Fibroblast of lung (primary cell): ENCODE results near the gene ANKRD65. TPM values are rescaled to one million over a fixed set of nuclear protein-coding genes. Genes with fewer than 3 reads are reported as not detected.
"Not testable (repeated sequence)": the region's sequence is repeated elsewhere in the genome, so short reads cannot be mapped to it uniquely, and the experiment has no call there.

ENCODE experiments used
- DNase-seq, 2 donors: peaks; one replicate each; pipeline versions ENCODE4 v3.0.0 to v3.0.0-alpha.2; 2010; ENCODE audit warnings: low read depth in 2 of 2
- H2AFZ ChIP-seq: 2 replicates; pipeline ENCODE4 v1.5.1; 2012; ENCODE audit warnings: low read length, control low read depth, inconsistent platforms
- H3K27ac ChIP-seq: 2 replicates; pipeline ENCODE4 v1.5.1; 2011; ENCODE audit warnings: low read length, control low read depth; ENCODE audit not compliant: insufficient read depth
- H3K27me3 ChIP-seq: 2 replicates; pipeline ENCODE4 v1.5.1; 2011; ENCODE audit warnings: mild to moderate bottlenecking, low read length; ENCODE audit not compliant: control insufficient read depth, insufficient read depth
- H3K36me3 ChIP-seq: 2 replicates; pipeline ENCODE4 v1.5.1; 2011; ENCODE audit warnings: low read length; ENCODE audit not compliant: control insufficient read depth, insufficient read depth
- H3K4me1 ChIP-seq: 2 replicates; pipeline ENCODE4 v1.5.1; 2011; ENCODE audit warnings: low read length; ENCODE audit not compliant: control insufficient read depth, insufficient read depth; ENCODE audit errors: extremely low read depth
- H3K4me2 ChIP-seq: 2 replicates; pipeline ENCODE4 v1.5.1; 2011; ENCODE audit warnings: low read length, control low read depth; ENCODE audit not compliant: insufficient read depth; ENCODE audit errors: extremely low read depth
- H3K4me3 ChIP-seq, 4 experiments: fragments of 200-600 bp in 1 of 4; sonication (generic) in 1 of 4; replicated peaks in 1 of 4; 2 replicates each; pipeline ENCODE4 v1.5.1; 2011 to 2016; ENCODE audit warnings: low read length in 4 of 4, low read depth in 3 of 4, mild to moderate bottlenecking in 3 of 4, control low read depth in 2 of 4, inconsistent platforms in 1 of 4, mixed read lengths in 1 of 4; ENCODE audit not compliant: insufficient read depth in 1 of 4; ENCODE audit errors: control extremely low read depth in 1 of 4
- H3K79me2 ChIP-seq: 2 replicates; pipeline ENCODE4 v1.5.1; 2012; ENCODE audit warnings: mild to moderate bottlenecking, low read length, inconsistent platforms; ENCODE audit not compliant: control insufficient read depth, insufficient read depth
- H3K9ac ChIP-seq: 2 replicates; pipeline ENCODE4 v1.5.1; 2011; ENCODE audit warnings: mild to moderate bottlenecking, low read length, control low read depth; ENCODE audit not compliant: insufficient read depth
- H3K9me3 ChIP-seq: 2 replicates; pipeline ENCODE4 v1.5.1; 2012; ENCODE audit warnings: low read depth, low read length; ENCODE audit not compliant: control insufficient read depth, insufficient read depth
- H4K20me1 ChIP-seq: 2 replicates; pipeline ENCODE4 v1.5.1; 2011; ENCODE audit warnings: low read length; ENCODE audit not compliant: control insufficient read depth, insufficient read depth; ENCODE audit errors: extremely low read depth
- CTCF ChIP-seq, 2 donors: IDR thresholded peaks in 1 of 2; conservative IDR thresholded peaks in 1 of 2; 1 replicate in 1 of 2; 2 replicates in 1 of 2; pipeline ENCODE4 v1.5.1; 2011 to 2012; ENCODE audit warnings: low read length in 2 of 2, control low read depth in 1 of 2, inconsistent platforms in 1 of 2, low read depth in 1 of 2, mild to moderate bottlenecking in 1 of 2
- EZH2 ChIP-seq: IDR thresholded peaks from 2 replicates; pipeline ENCODE4 v1.5.1; 2012; ENCODE audit warnings: low read length, control low read depth, mild to moderate bottlenecking; ENCODE audit errors: missing control alignments
- polyA plus RNA-seq, 2 donors: library from polyadenylated mRNA; depleted of rRNA in 1 of 2; stranded (reverse) in 1 of 2; unstranded in 1 of 2; fragments of >200 nt; gene quantifications; 2 replicates each; pipeline ENCODE4 v1.2.1, GENCODE V29; 2011 to 2012; ENCODE audit warnings: missing spikeins in 1 of 2
- total RNA-seq: library from RNA; depleted of rRNA; stranded (reverse); fragments of >200 nt; gene quantifications from 2 replicates; pipeline ENCODE4 v1.2.1, GENCODE V29; 2014

ANKRD65 gene
- total and polyA plus RNA-seq, 2 donors (not counting 1 experiment from before 2014, with no cell fraction given): 0.84 to 2.0 TPM

GRCh38 chr1:1385931-1386330 lies 35.1 kb downstream of the ANKRD65 start:
- Histone ChIP-seq H3K4me1 (no peaks in the 10 kb centered on the region), H3K27me3 (no peaks in the 10 kb centered on the region), H3K9me3 (no peaks in the 10 kb centered on the region), H2AFZ (no peak overlapping the region), H3K4me3 (no peak overlapping the region), H3K4me2 (no peak overlapping the region), H3K36me3 (peaks cover 22% of the 10 kb centered on the region), H4K20me1 (no peaks in the 10 kb centered on the region), H3K27ac (no peak overlapping the region), H3K79me2 (peaks cover 1% of the 10 kb centered on the region), H3K9ac (no peak overlapping the region)
- no peak for DNase-seq
- TF ChIP-seq EZH2 (no peak), CTCF (conservative IDR thresholded peaks at IDR 0.05 in 1 of 2, IDR thresholded peaks at IDR 0.05 in 1 of 2; ENCODE audit: low read depth in 1 of 2, low read length in 2 of 2) (no peak)

- H3K4me2 ChIP-seq, H3K4me3 ChIP-seq, H3K79me2 ChIP-seq, H3K9ac ChIP-seq, H3K27ac ChIP-seq, H3K4me1 ChIP-seq, H2AFZ ChIP-seq, H4K20me1 ChIP-seq, DNase-seq, H3K27me3 ChIP-seq, H3K9me3 ChIP-seq: not testable (repeated sequence)
- H3K36me3 ChIP-seq: peaks cover 19% of the 10 kb centered on the region
Measured at GRCh38 chr1:1385339-1385738, 35.7 kb downstream of the ANKRD65 start.

GRCh38 chr1:1381294-1381693 lies 39.8 kb downstream of the ANKRD65 start:
- Histone ChIP-seq H4K20me1 (no peaks in the 10 kb centered on the region), H3K27ac (no peak overlapping the region), H3K27me3 (no peaks in the 10 kb centered on the region), H3K9ac (no peak overlapping the region), H3K79me2 (peaks cover 1% of the 10 kb centered on the region), H3K36me3 (peaks cover 8% of the 10 kb centered on the region), H3K4me2 (no peak overlapping the region), H3K4me1 (no peaks in the 10 kb centered on the region), H2AFZ (no peak overlapping the region), H3K4me3 (no peak overlapping the region), H3K9me3 (no peaks in the 10 kb centered on the region)
- no peak for TF ChIP-seq EZH2
- TF ChIP-seq CTCF (conservative IDR thresholded peaks at IDR 0.05 in 1 of 2, IDR thresholded peaks at IDR 0.05 in 1 of 2; ENCODE audit: low read depth in 1 of 2, low read length in 2 of 2): no peak
- no peak for DNase-seq
